Activated CD8-positive, alpha-beta T cell treated with anti-CD3 and anti-CD28 coated beads, Interleukin-2, amount 10 ng/mL, durations not matched to agents 7 days and 5 days (primary cell): ENCODE measurements around the gene URI1. TPM values are rescaled to one million over a fixed set of nuclear protein-coding genes. Genes with fewer than 3 reads are reported as not detected.
"Not testable (repeated sequence)": the region's sequence is repeated elsewhere in the genome, so short reads cannot be mapped to it uniquely, and the experiment has no call there.

Experiments
- ATAC-seq: fragments of 150-1000 bp; cut with Tn5 transposase; one replicate; pipeline ENCODE4 v1.10.0; 2021; ENCODE audit warnings: moderate library complexity
- CTCF ChIA-PET: fragments of 350-600 bp; sonication (Branson Sonifier 250); formaldehyde crosslinking; loops from one replicate; lab custom pipeline; 2021; ENCODE audit warnings: antibody characterized with exemption; lab: Charles Lee
- POLR2A ChIA-PET: fragments of 350-600 bp; sonication (Branson Sonifier 250); formaldehyde crosslinking; loops from one replicate; lab custom pipeline; 2021; ENCODE audit warnings: antibody characterized with exemption; lab: Charles Lee
- DNase-seq: peaks from one replicate; pipeline ENCODE4 v3.0.0-alpha.2; 2020
- H3K27ac Mint-ChIP-seq: one replicate; pipeline ENCODE4 v1.8.0; 2021; ENCODE audit warnings: mild to moderate bottlenecking, mixed read lengths
- H3K27me3 Mint-ChIP-seq: one replicate; pipeline ENCODE4 v1.8.0; 2021; ENCODE audit warnings: low read depth, mixed read lengths
- H3K36me3 Mint-ChIP-seq: one replicate; pipeline ENCODE4 v1.8.0; 2021; ENCODE audit warnings: low read depth, mixed read lengths
- H3K4me1 Mint-ChIP-seq: one replicate; pipeline ENCODE4 v1.8.0; 2021; ENCODE audit warnings: low read depth, mixed read lengths
- H3K4me3 Mint-ChIP-seq: one replicate; pipeline ENCODE4 v1.8.0; 2021; ENCODE audit warnings: mild to moderate bottlenecking, mixed read lengths
- H3K9me3 Mint-ChIP-seq: one replicate; pipeline ENCODE4 v1.8.0; 2022; ENCODE audit warnings: mixed read lengths; ENCODE audit not compliant: insufficient read depth
- total RNA-seq, 2 experiments: library from RNA; stranded (reverse); gene quantifications; one replicate each; pipeline ENCODE4 v1.2.3, GENCODE V29; 2021

URI1 gene
- total RNA-seq, 2 experiments from 2014 or later, result 48.1 to 54.3 TPM

DNA sequence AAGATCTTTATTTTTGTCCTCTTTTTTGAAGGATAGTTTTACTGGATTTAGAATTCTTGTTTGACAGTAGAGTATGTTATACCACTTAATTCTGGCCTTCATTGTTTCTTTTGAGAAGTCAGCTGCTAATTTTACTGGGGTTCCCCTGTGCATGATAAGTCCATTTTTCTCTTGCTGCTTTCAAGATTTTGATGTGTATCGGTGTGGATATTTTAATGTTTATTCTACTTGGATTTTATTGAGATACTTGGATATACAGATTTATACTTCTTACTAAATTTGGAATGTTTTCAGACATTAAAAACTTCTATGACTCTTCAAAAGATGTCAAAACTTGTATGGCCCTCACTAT, 86.9 kb downstream of the URI1 start:
- no peaks in the 10 kb centered on the region for H3K27me3 Mint-ChIP-seq
- no peak overlapping the region for H3K27ac Mint-ChIP-seq
- ChIA-PET POLR2A (interaction anchor here (0.8 kb wide), 1 partner anchor 87 kb away, joined by 3 read pairs; the partner anchor contains the start of gene URI1), CTCF (no interaction called here)
- H3K9me3 Mint-ChIP-seq, result peaks cover 7% of the 10 kb centered on the region
- H3K4me1 Mint-ChIP-seq, result peaks cover 30% of the 10 kb centered on the region
- ATAC-seq (no peak), DNase-seq (no peak)
- no peak overlapping the region for H3K4me3 Mint-ChIP-seq
- H3K36me3 Mint-ChIP-seq, result peaks cover 56% of the 10 kb centered on the region

DNA sequence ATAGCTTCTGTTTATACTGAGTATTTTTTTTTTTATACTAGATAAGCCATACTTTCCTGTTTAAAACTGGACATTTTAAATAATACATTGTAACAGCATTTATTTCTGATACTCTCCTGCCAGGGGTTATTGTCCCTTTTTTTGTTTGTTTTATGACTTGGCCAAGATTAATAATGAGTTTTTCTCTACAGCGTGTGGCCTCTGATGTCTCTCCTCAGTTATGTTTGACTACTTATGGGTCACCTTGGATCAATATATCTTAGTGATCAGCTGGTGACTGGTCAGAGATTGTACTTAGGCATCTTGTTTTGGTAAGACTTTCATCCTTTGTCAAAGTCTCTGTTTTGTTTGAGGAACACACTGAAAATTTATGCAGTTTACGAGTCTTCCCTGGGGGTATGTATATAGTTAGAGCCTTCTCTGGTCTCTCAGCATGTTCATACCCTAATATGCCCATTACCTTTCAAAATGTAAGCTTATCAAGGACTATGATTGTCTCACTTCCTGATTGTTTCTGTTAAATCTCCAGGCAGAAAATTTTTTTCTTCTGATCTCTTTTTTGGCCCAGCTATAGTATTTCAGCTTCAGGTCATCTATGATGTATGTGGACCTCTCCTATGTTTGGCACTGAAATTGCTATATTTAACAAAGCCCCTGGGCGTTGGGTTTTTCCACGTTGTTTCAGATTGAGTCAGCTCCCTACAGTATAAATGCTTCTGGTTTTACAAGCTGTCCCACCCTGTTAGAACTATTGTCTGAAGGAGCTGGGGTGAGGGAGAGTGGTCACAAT, 87.9 kb downstream of the URI1 start:
- H3K27ac Mint-ChIP-seq, result no peak overlapping the region
- no peak for DNase-seq
- CTCF ChIA-PET, result interaction anchor here (0.8 to 1.1 kb wide), 4 partner anchors 15 to 313 kb away, joined by 3 read pairs; no protein-coding TSS in a partner anchor

DNA sequence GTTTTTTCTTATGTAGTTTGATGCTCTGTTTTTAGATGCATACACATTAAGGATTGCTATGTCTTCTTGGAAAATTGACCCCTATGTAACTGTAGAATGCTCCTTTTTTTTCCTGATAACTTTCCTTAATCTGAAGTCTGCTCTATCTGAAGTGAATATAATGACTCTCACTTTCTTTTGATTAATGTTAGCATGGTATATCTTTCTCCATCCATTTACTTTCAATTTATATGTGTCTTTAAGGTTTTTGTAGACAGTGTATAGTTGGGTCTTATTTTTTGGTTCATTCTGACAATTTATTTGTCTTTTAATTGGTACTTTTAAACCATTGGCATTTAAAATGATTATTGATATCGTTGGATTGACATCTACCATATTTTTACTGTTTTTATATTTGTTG, 92.3 kb downstream of the URI1 start:
- Mint-ChIP-seq H3K27me3 (no peaks in the 10 kb centered on the region), H3K4me3 (no peak overlapping the region), H3K27ac (no peak overlapping the region), H3K9me3 (peaks cover 11% of the 10 kb centered on the region), H3K4me1 (peaks cover 15% of the 10 kb centered on the region), H3K36me3 (peaks cover 87% of the 10 kb centered on the region)
- no peak for DNase-seq
- ChIA-PET CTCF (no interaction called here), POLR2A (no interaction called here)
- ATAC-seq, result no peak

More for the DNA sequence above, 87.9 kb downstream of the URI1 start:
- H3K4me1 Mint-ChIP-seq, result peaks cover 30% of the 10 kb centered on the region
- POLR2A ChIA-PET, result interaction anchor here (0.6 to 0.8 kb wide), 2 partner anchors 88 to 1648 kb away, joined by 3 read pairs; partner anchors contain the start of gene URI1
- H3K9me3 Mint-ChIP-seq, result peaks cover 7% of the 10 kb centered on the region
- H3K27me3 Mint-ChIP-seq, result no peaks in the 10 kb centered on the region
- H3K36me3 Mint-ChIP-seq, result peaks cover 65% of the 10 kb centered on the region
- ATAC-seq, result peak; percentile 39
- H3K4me3 Mint-ChIP-seq, result no peak overlapping the region

DNA sequence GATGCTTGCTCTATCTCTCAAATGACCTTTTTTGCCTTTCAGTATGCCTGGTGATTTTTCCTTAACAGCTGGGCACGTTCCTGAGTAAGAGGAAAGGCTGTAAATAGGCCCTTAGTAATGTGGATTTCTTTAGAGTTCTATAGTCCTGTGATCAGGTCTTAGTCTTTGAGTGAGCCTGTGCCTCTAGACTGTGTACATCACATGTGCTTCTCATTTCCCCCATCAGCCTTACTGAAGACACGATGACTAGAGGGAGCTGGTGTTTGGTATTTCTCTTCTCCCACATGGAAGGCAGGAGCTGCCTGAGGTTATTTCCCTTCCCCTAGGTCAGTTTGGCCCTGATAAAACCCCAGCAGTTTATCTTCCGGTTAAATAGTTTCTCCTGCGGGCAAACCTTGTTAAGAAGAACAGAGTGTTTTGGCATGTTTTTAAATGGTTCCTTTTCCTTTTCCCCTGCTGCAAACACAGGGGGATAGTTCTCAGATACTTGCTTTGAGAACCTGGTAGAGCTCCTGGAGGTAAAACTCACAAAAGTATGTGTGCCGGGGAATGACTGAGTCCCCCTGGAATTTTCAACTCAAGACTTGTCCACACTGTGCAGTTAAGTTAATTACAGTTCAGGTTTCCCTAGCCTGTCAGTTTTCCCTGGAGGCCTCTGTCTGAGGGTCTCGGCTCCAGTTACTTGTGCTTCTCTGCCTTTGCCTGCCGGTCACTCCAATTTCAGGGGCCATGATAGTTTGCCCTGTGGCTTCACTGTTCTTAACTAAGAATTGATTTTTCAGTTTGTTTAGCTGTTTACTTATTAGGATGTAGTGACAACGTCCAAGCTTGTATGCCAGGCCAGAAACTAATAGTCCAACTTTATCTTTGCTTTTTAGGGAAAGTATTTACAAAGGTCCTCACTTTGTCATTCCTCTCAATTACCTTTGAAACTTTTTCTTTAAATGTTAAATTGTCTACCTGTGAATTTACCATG, 94.4 kb downstream of the URI1 start:
- Mint-ChIP-seq H3K9me3 (peaks cover 11% of the 10 kb centered on the region), H3K36me3 (peaks cover 81% of the 10 kb centered on the region), H3K27ac (no peak overlapping the region), H3K4me1 (no peaks in the 10 kb centered on the region), H3K4me3 (no peak overlapping the region), H3K27me3 (no peaks in the 10 kb centered on the region)
- CTCF ChIA-PET, result no interaction called here
- DNase-seq, result no peak
- no peak for ATAC-seq
- POLR2A ChIA-PET, result no interaction called here

DNA sequence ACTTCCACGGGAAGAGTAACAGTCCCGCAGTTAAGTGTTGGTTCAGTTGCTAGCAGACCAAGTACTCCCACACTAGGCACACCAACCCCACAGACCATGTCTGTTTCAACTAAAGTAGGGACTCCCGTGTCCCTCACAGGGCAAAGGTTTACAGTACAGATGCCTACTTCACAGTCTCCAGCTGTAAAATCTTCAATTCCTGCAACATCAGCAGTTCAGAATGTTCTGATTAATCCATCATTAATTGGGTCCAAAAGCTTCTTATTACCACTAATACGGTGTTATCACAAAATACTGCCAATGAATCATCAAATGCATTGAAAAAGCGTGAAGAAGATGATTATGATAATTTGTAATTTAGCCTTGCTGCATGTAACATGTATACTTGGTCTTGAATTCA, 95.8 kb downstream of the URI1 start:
- Mint-ChIP-seq H3K4me1 (no peaks in the 10 kb centered on the region), H3K36me3 (peaks cover 72% of the 10 kb centered on the region), H3K9me3 (peaks cover 4% of the 10 kb centered on the region), H3K27me3 (no peaks in the 10 kb centered on the region), H3K27ac (no peak overlapping the region), H3K4me3 (no peak overlapping the region)
- ATAC-seq (no peak), DNase-seq (no peak)
- CTCF ChIA-PET, result no interaction called here
- POLR2A ChIA-PET, result no interaction called here

DNA sequence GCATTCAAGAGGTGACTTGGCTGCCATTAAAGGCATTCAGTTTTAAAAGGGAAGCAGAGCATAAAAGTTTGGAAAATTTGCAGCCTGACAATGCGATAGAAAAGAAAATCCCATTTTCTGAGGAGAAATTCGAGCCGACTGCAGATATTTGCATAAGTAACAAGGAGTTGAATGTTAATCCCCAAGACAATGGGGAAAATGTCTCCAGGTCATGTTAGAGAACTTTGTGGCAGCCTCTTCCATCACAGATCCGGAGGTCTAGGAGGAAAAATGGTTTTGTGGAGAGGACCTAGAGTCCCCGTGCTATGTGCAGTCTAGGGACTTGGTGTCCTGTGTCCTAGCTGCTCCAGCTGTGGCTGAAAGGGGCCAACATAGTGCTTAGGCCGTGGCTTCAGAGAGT, 99.9 kb downstream of the URI1 start:
- POLR2A ChIA-PET, H3K4me1 Mint-ChIP-seq, H3K27me3 Mint-ChIP-seq, H3K4me3 Mint-ChIP-seq, CTCF ChIA-PET, DNase-seq, ATAC-seq, H3K9me3 Mint-ChIP-seq, H3K27ac Mint-ChIP-seq: not testable (repeated sequence)
- peaks cover 32% of the 10 kb centered on the region for H3K36me3 Mint-ChIP-seq

DNA sequence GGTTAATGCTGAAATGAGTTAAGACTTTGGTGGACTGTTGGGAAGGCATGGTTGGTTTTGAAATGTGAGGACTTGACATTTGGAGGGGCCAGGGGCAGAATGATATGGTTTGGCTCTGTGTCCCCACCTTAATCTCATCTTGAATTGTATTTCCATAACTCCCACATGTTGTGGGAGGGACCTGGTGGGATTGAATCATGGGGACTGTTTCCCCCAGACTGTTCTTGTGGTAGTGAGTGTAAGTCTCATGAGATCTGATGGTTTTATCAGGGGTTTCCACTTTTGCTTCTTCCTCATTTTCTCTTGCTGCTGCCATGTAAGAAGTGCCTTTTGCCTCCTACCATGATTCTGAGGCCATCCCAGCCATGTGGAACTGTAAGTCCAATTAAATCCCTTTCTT, 101.0 kb downstream of the URI1 start:
- H3K27me3 Mint-ChIP-seq, H3K4me1 Mint-ChIP-seq, H3K9me3 Mint-ChIP-seq, POLR2A ChIA-PET, DNase-seq, ATAC-seq, H3K4me3 Mint-ChIP-seq: not testable (repeated sequence)
- CTCF ChIA-PET, result interaction anchor here (0.9 kb wide), 1 partner anchor 185 kb away, joined by 3 read pairs; no protein-coding TSS in a partner anchor
- Mint-ChIP-seq H3K36me3 (peaks cover 22% of the 10 kb centered on the region), H3K27ac (peak overlapping the region; percentile 13)

DNA sequence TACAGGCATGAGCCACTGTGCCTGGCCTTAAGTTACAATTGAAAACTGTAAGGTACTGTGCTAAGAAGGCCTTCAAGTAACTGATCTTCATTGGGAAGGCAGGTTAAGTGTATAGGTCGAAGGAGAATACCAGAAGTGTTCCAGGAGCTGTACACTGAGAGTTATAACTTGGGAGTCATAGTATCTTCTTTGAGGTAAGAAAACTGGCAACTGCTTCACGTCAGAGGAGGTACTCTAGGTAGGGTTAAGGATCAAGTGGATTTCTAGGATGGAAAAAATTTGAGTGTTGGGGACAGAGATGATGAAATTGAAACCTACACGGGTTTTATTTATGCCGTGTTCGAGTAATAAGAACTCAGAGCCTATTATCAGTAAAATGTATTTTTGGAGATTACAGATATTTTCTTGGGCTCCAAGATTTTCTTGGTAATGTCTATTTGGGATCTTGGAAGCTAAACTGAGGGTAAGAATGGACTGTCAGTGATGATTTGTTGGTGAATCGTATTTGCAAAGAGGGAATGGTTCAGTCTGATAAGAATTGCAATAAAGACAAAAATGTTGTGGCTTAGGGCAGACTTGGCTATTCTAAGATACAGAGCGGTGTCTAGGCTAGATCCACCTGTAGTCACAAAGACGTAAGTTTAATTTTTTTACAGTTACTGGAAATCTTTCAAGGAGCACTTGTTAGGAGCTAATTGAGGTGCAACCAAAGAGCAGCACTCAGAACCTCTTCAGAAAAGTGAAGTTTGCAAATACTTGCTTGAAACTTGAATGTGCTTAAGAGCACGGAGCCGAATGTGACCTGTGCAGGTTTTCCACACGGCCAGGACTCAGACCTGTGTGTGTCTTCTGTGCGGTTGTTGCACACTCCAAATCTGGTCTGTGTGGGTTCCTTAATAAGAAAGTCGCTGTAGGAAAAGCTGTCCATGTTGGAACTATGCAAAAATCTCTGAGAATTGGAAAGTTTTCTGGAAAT, 102.5 kb downstream of the URI1 start:
- no peak overlapping the region for H3K27ac Mint-ChIP-seq
- ATAC-seq (no peak), DNase-seq (no peak)
- H3K9me3 Mint-ChIP-seq, result no peaks in the 10 kb centered on the region
- H3K27me3 Mint-ChIP-seq, result no peaks in the 10 kb centered on the region
- POLR2A ChIA-PET, result no interaction called here
- peaks cover 1% of the 10 kb centered on the region for H3K4me1 Mint-ChIP-seq
- H3K36me3 Mint-ChIP-seq, result peaks cover 15% of the 10 kb centered on the region
- no peak overlapping the region for H3K4me3 Mint-ChIP-seq
- CTCF ChIA-PET, result interaction anchor here (1.1 to 1.3 kb wide), 2 partner anchors 14 to 103 kb away, joined by 3 read pairs; partner anchors contain the start of gene URI1

DNA sequence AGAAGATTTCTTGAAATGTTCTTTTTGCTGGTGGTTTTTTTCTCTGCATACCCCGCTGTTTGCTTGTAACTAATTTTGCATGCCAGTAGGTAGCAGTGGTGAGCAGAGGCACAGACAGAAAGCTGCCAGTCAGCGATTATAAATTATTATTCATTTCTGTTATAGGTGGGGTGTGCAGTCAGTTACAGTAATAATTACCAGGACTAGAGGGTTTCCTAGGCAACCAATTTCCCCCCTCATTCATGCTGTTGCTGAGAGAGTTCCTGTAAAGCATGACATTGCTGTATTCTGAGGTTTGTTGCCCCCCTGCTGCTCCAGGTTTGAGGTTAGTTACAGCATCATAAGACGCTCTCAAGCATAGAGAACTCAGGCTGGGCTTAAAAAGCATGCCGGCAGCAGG, 104.5 kb downstream of the URI1 start:
- no peak overlapping the region for H3K4me3 Mint-ChIP-seq
- no peak overlapping the region for H3K27ac Mint-ChIP-seq
- CTCF ChIA-PET, result interaction anchor here (1.2 to 1.3 kb wide), 2 partner anchors 30 to 102 kb away, joined by 3 read pairs; no protein-coding TSS in a partner anchor
- no peaks in the 10 kb centered on the region for H3K27me3 Mint-ChIP-seq
- POLR2A ChIA-PET, result no interaction called here
- peaks cover 1% of the 10 kb centered on the region for H3K4me1 Mint-ChIP-seq
- no peaks in the 10 kb centered on the region for H3K9me3 Mint-ChIP-seq
- ATAC-seq, result no peak
- peaks cover 2% of the 10 kb centered on the region for H3K36me3 Mint-ChIP-seq
- no peak for DNase-seq

DNA sequence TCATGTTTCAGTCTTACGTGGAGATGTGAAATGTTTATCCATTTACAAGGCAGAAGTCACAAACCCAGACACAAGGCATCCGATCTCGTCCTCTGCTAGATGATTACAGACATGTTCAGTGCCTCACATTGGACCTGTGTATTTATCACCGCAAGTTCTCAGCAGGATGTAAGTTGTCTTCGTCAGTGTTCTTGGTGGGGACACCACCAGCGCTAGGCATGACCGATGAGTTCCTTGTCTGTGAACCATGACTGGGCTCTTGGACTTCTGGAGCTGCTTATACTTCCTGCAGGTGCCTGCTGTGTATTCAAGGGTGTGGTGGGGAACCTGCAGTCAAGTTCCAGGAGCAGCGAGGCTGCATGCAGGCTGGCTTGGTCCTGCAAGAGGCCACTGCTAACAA, 105.4 kb downstream of the URI1 start:
- DNase-seq, result no peak
- peaks cover 1% of the 10 kb centered on the region for H3K4me1 Mint-ChIP-seq
- H3K9me3 Mint-ChIP-seq, result no peaks in the 10 kb centered on the region
- H3K36me3 Mint-ChIP-seq, result no peaks in the 10 kb centered on the region
- no peak for ATAC-seq
- H3K27me3 Mint-ChIP-seq, result no peaks in the 10 kb centered on the region
- POLR2A ChIA-PET, result no interaction called here
- CTCF ChIA-PET, result no interaction called here
- H3K4me3 Mint-ChIP-seq, result no peak overlapping the region
- H3K27ac Mint-ChIP-seq, result no peak overlapping the region

DNA sequence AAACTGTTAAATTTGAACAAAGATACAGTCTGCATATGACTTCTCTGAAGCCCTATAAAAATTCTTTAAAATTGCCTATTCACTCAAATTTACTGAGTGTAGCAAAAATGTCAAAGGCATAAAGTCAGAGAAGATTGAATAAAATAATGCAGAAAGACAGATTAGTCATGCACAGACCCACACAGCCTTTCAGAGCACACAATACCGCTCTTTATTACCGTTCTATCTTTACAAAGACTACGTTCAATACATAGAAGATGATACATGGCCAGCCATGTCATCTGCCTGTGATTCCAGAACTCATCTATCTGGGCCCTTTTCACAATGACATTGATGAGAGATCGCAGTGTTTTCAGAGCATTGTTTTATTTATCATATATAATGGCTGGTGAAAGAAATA, 107.2 kb downstream of the URI1 start:
- DNase-seq (no peak), ATAC-seq (no peak)
- Mint-ChIP-seq H3K36me3 (no peaks in the 10 kb centered on the region), H3K4me3 (no peak overlapping the region), H3K9me3 (no peaks in the 10 kb centered on the region), H3K27ac (no peak overlapping the region), H3K4me1 (peaks cover 1% of the 10 kb centered on the region), H3K27me3 (no peaks in the 10 kb centered on the region)
- CTCF ChIA-PET, result no interaction called here
- POLR2A ChIA-PET, result no interaction called here
